Transverse colon (tissue), 4 donors: Measurements from ENCODE around the gene ACTN4. TPM values are rescaled to one million over a fixed set of nuclear protein-coding genes. Genes with fewer than 3 reads are reported as not detected.

Experiments used
- DNase-seq: peaks from one replicate; pipeline ENCODE4 v3.0.0-alpha.2; 2019
- H3K27ac ChIP-seq, 4 donors: fragments of 200-600 bp; sonication (generic); 2 replicates each; pipeline ENCODE4 v1.5.1; 2016 to 2018; ENCODE audit warnings: inconsistent platforms in 4 of 4
- H3K27me3 ChIP-seq: fragments of 200-600 bp; sonication (generic); 2 replicates; pipeline ENCODE4 v1.5.1; 2017; ENCODE audit warnings: inconsistent platforms
- H3K36me3 ChIP-seq, 4 donors: fragments of 200-600 bp; sonication (generic); 2 replicates each; pipeline ENCODE4 v1.5.1; 2017 to 2019; ENCODE audit warnings: inconsistent platforms in 4 of 4
- H3K4me1 ChIP-seq, 4 donors: fragments of 200-600 bp; sonication (generic); 2 replicates each; pipeline ENCODE4 v1.5.1; 2017 to 2020; ENCODE audit warnings: inconsistent platforms in 4 of 4
- H3K4me3 ChIP-seq, 4 donors: fragments of 200-600 bp; sonication (generic); 1 replicate in 1 of 4; 2 replicates in 3 of 4; pipeline versions ENCODE4 v1.5.1 to v1.6.1; 2017 to 2019; ENCODE audit warnings: inconsistent platforms in 4 of 4
- H3K9me3 ChIP-seq, 2 donors: fragments of 200-600 bp; sonication (generic); 2 replicates each; pipeline ENCODE4 v1.5.1; 2017 to 2019; ENCODE audit warnings: inconsistent platforms in 2 of 2
- CTCF ChIP-seq, 5 experiments: fragments of 200-600 bp in 3 of 5; fragments of 450-650 bp in 2 of 5; sonication (generic) in 3 of 5; IDR thresholded peaks; 1 replicate in 2 of 5; 2 replicates in 3 of 5; pipeline ENCODE4 v1.5.1; 2016 to 2017; ENCODE audit warnings: antibody characterized with exemption in 5 of 5, inconsistent platforms in 3 of 5, mild to moderate bottlenecking in 2 of 5, moderate library complexity in 1 of 5
- EP300 ChIP-seq: sonication (generic); formaldehyde crosslinking; IDR thresholded peaks from one replicate; pipeline ENCODE4 v1.6.1; 2017; ENCODE audit warnings: antibody characterized with exemption, low read depth
- POLR2A ChIP-seq: fragments of 450-650 bp; IDR thresholded peaks from one replicate; pipeline ENCODE4 v1.6.1; 2016; ENCODE audit warnings: antibody characterized with exemption, mild to moderate bottlenecking, moderate library complexity
- POLR2AphosphoS5 ChIP-seq, 3 donors: sonication (generic); formaldehyde crosslinking; IDR thresholded peaks; one replicate each; pipeline ENCODE4 v1.6.1; 2016; ENCODE audit warnings: antibody characterized with exemption in 3 of 3
- WGBS, 2 donors: methylation state at CpG; one replicate each; pipeline ENCODE4 v1.1.5; 2018; ENCODE audit warnings: low coverage in 1 of 2; 5-methylcytosine and 5-hydroxymethylcytosine counted together
- in situ Hi-C, 4 donors: fragments of 200-750 bp; cut with MboI; loops; one replicate each; pipeline versions ENCODE4 v1.15.0 to v1.15.1; 2017; ENCODE audit warnings: low sequenced_read_pairs in 3 of 4, low pct_ligation_motif_present in 1 of 4, low pct_unique_long_range_greater_than_20kb in 1 of 4
- intact Hi-C: fragments of 100-400 bp; cut with DNase I; formaldehyde crosslinking; loops from one replicate; pipeline ENCODE4 v1.15.1; 2023; ENCODE audit warnings: low total_unique reads
- total RNA-seq, 4 donors: library from RNA; depleted of rRNA; stranded (reverse); fragments of >200 nt; gene quantifications; one replicate each; pipeline ENCODE4 v1.1.0, GENCODE V29; 2016

The ACTN4 gene
- total RNA-seq, 4 donors from 2014 or later = 458 to 1,080 (median 723) TPM

GRCh38 chr19:38739440-38740256, 92.2 kb downstream of the ACTN4 start:
- Histone ChIP-seq H3K27ac (no peak overlapping the region), H3K4me3 (no peak overlapping the region), H3K4me1 (peaks cover 0 to 21% (median 18%) of the 10 kb centered on the region in 4 donors), H3K27me3 (no peaks in the 10 kb centered on the region), H3K9me3 (no peaks in the 10 kb centered on the region), H3K36me3 (no peaks in the 10 kb centered on the region)
- in situ Hi-C loops (loop anchor here in 1 of 4 donors (10.0 kb wide), 1 partner anchor 155 kb away; the partner anchor contains the start of genes NFKBIB and SIRT2), intact Hi-C loops (no loop called here)
- no peak for DNase-seq
- TF ChIP-seq POLR2AphosphoS5 (IDR thresholded peaks at IDR 0.05) (no peak), POLR2A (no peak), CTCF (IDR thresholded peaks at IDR 0.05) (no peak), EP300 (no peak)
- WGBS, 2 donors = 58 to 76% methylated on average over 2 to 16 of the region's 16 CpGs

- 78% methylated on average over 7 of the region's 9 CpGs; no CpG with 5 or more reads in 1 of the 2 donors for WGBS, 2 donors
- no peak for TF ChIP-seq EP300
- no peak for TF ChIP-seq CTCF (IDR thresholded peaks at IDR 0.05)
- no peak for TF ChIP-seq POLR2A
- no peak for TF ChIP-seq POLR2AphosphoS5 (IDR thresholded peaks at IDR 0.05)
- no peak for DNase-seq
- no peaks in the 10 kb centered on the region for H3K36me3 ChIP-seq
- intact Hi-C loops (no loop called here), in situ Hi-C loops (loop anchor here in 1 of 4 donors (10.0 kb wide), 1 partner anchor 155 kb away; the partner anchor contains the start of genes NFKBIB and SIRT2)
- H3K27me3 ChIP-seq = no peaks in the 10 kb centered on the region
- H3K4me1 ChIP-seq = peaks cover 0 to 15% (median 12%) of the 10 kb centered on the region in 4 donors
- H3K4me3 ChIP-seq = no peak overlapping the region
- no peak overlapping the region for H3K27ac ChIP-seq
- H3K9me3 ChIP-seq = no peaks in the 10 kb centered on the region
Observed at GRCh38 chr19:38740257-38740592, 92.8 kb downstream of the ACTN4 start.

GRCh38 chr19:38740932-38741331, 93.5 kb downstream of the ACTN4 start:
- intact Hi-C loops (no loop called here), in situ Hi-C loops (loop anchor here in 1 of 4 donors (10.0 kb wide), 1 partner anchor 154 kb away; the partner anchor contains the start of genes NFKBIB and SIRT2)
- Histone ChIP-seq H3K27me3 (no peaks in the 10 kb centered on the region), H3K9me3 (no peaks in the 10 kb centered on the region), H3K4me1 (peaks cover 0 to 12% (median 10%) of the 10 kb centered on the region in 4 donors), H3K36me3 (no peaks in the 10 kb centered on the region), H3K4me3 (no peak overlapping the region), H3K27ac (no peak overlapping the region)
- no peak for DNase-seq
- WGBS, 2 donors = 89 to 100% methylated on average over 1 to 2 of the region's 2 CpGs
- TF ChIP-seq CTCF (IDR thresholded peaks at IDR 0.05) (no peak), POLR2AphosphoS5 (IDR thresholded peaks at IDR 0.05) (no peak), POLR2A (no peak), EP300 (no peak)

- Histone ChIP-seq H3K36me3 (no peaks in the 10 kb centered on the region), H3K27ac (no peak overlapping the region), H3K4me1 (peaks cover 0 to 5% (median 4%) of the 10 kb centered on the region in 4 donors), H3K4me3 (no peak overlapping the region), H3K27me3 (no peaks in the 10 kb centered on the region), H3K9me3 (no peaks in the 10 kb centered on the region)
- in situ Hi-C loops = loop anchor here in 1 of 4 donors (10.0 kb wide), 1 partner anchor 153 kb away; the partner anchor contains the start of genes NFKBIB and SIRT2
- WGBS, 2 donors = 95% methylated on average over 15 of the region's 15 CpGs; no CpG with 5 or more reads in 1 of the 2 donors
- TF ChIP-seq POLR2AphosphoS5 (IDR thresholded peaks at IDR 0.05) = no peak
- no peak for TF ChIP-seq CTCF (IDR thresholded peaks at IDR 0.05)
- no peak for TF ChIP-seq EP300
- TF ChIP-seq POLR2A = no peak
- intact Hi-C loops = no loop called here
- no peak for DNase-seq
Observed at GRCh38 chr19:38741670-38742069, 94.2 kb downstream of the ACTN4 start.
